IMR-90 (cell line): Measurements from ENCODE around the gene GPR160. TPM values are rescaled to one million over a fixed set of nuclear protein-coding genes. Genes with fewer than 3 reads are reported as not detected.

Experiments used
- ATAC-seq: fragments of 200-7000 bp; cut with Tn5 transposase; 2 replicates; pipeline ENCODE4 v1.9.1; 2020; ENCODE audit warnings: low read depth, mild to moderate bottlenecking, moderate library complexity
- BruUV-seq: library from RNA; stranded (reverse); fragments of 400-500 nt; replicated peaks from 2 replicates; lab custom pipeline; 2021; lab: Mats Ljungman, UMichigan
- CTCF ChIA-PET: fragments of 300-600 bp; formaldehyde crosslinking; extraction: SDS; loops from one replicate; lab custom pipeline; 2021; ENCODE audit warnings: antibody characterized with exemption; lab: Yijun Ruan, JAX
- POLR2A ChIA-PET: fragments of 300-600 bp; sonication (Branson Sonifier 250); formaldehyde crosslinking; loops from one replicate; lab custom pipeline; 2022; ENCODE audit warnings: antibody characterized with exemption; ENCODE audit not compliant: unreplicated experiment; lab: Charles Lee
- DNase-seq: peaks from one replicate; pipeline ENCODE4 v3.0.0; 2013
- H2AFZ ChIP-seq: replicated peaks from 2 replicates; pipeline ENCODE3; 2013; ENCODE audit warnings: low read length, mild to moderate bottlenecking; ENCODE audit not compliant: poor library complexity
- H2AK5ac ChIP-seq: 2 replicates; pipeline ENCODE4 v1.6.1; 2013; ENCODE audit warnings: low read depth, low read length, inconsistent platforms
- H2AK9ac ChIP-seq: replicated peaks from 2 replicates; pipeline ENCODE3; 2013; ENCODE audit warnings: mild to moderate bottlenecking, low read depth, low read length, moderate library complexity; ENCODE audit not compliant: poor library complexity
- H2BK120ac ChIP-seq: 2 replicates; pipeline ENCODE4 v1.6.1; 2013; ENCODE audit warnings: low read depth, low read length, inconsistent platforms
- H2BK15ac ChIP-seq: 3 replicates; pipeline ENCODE4 v1.6.1; 2013; ENCODE audit warnings: low read depth, low read length, inconsistent platforms
- H2BK20ac ChIP-seq: 2 replicates; pipeline ENCODE4 v1.6.1; 2013; ENCODE audit warnings: low read depth, mild to moderate bottlenecking, inconsistent platforms, low read length, moderate library complexity
- H2BK5ac ChIP-seq: 2 replicates; pipeline ENCODE4 v1.6.1; 2013; ENCODE audit warnings: mild to moderate bottlenecking, low read depth, low read length, inconsistent platforms; ENCODE audit not compliant: poor library complexity, severe bottlenecking
- H3K14ac ChIP-seq: replicated peaks from 2 replicates; pipeline ENCODE4 v1.6.1; 2013; ENCODE audit warnings: low read depth, low read length, inconsistent platforms
- H3K18ac ChIP-seq: 2 replicates; pipeline ENCODE4 v1.6.1; 2013; ENCODE audit warnings: low read depth, low read length, control low read depth
- H3K23ac ChIP-seq: 2 replicates; pipeline ENCODE4 v1.6.1; 2013; ENCODE audit warnings: low read depth, low read length, inconsistent platforms
- H3K27ac ChIP-seq: 2 replicates; pipeline ENCODE4 v1.5.1; 2013; ENCODE audit warnings: mild to moderate bottlenecking, control low read depth, low read length; ENCODE audit not compliant: insufficient read depth
- H3K27me3 ChIP-seq: 2 replicates; pipeline ENCODE4 v1.6.1; 2013; ENCODE audit warnings: low read length; ENCODE audit not compliant: control insufficient read depth, insufficient read depth
- H3K36me3 ChIP-seq: 2 replicates; pipeline ENCODE4 v1.6.1; 2013; ENCODE audit warnings: low read length, mixed read lengths; ENCODE audit not compliant: control insufficient read depth, insufficient read depth
- H3K4ac ChIP-seq: 2 replicates; pipeline ENCODE4 v1.6.1; 2013; ENCODE audit warnings: low read depth, low read length, inconsistent platforms
- H3K4me1 ChIP-seq: 2 replicates; pipeline ENCODE4 v1.6.1; 2013; ENCODE audit warnings: low read length, mixed read lengths; ENCODE audit not compliant: control insufficient read depth, insufficient read depth
- H3K4me2 ChIP-seq: 2 replicates; pipeline ENCODE4 v1.6.1; 2013; ENCODE audit warnings: low read depth, mild to moderate bottlenecking, control low read depth, low read length, moderate library complexity
- H3K4me3 ChIP-seq: 2 replicates; pipeline ENCODE4 v1.5.1; 2013; ENCODE audit warnings: low read depth, mild to moderate bottlenecking, control low read depth, low read length, moderate library complexity; ENCODE audit not compliant: insufficient read depth
- H3K56ac ChIP-seq: 2 replicates; pipeline ENCODE4 v1.6.1; 2013; ENCODE audit warnings: low read length, inconsistent platforms; ENCODE audit not compliant: insufficient read depth; ENCODE audit errors: extremely low read depth
- H3K79me1 ChIP-seq, 2 experiments: 2 replicates each; pipeline ENCODE4 v1.6.1; 2013; ENCODE audit warnings: low read length in 2 of 2, inconsistent platforms in 1 of 2, low read depth in 1 of 2
- H3K9ac ChIP-seq: 2 replicates; pipeline ENCODE4 v1.6.1; 2013; ENCODE audit warnings: low read depth, low read length, control low read depth
- H3K9me1 ChIP-seq: 2 replicates; pipeline ENCODE4 v1.6.1; 2013; ENCODE audit warnings: low read length, inconsistent platforms; ENCODE audit not compliant: insufficient read depth
- H3K9me3 ChIP-seq: 2 replicates; pipeline ENCODE4 v1.6.1; 2013; ENCODE audit warnings: low read length; ENCODE audit not compliant: control insufficient read depth, insufficient read depth
- H4K20me1 ChIP-seq: 2 replicates; pipeline ENCODE4 v1.6.1; 2013; ENCODE audit warnings: low read length, inconsistent platforms; ENCODE audit not compliant: insufficient read depth
- H4K5ac ChIP-seq: 2 replicates; pipeline ENCODE4 v1.6.1; 2013; ENCODE audit warnings: mild to moderate bottlenecking, low read depth, low read length, control low read depth
- H4K8ac ChIP-seq, 2 experiments: 2 replicates each; pipeline ENCODE4 v1.6.1; 2013; ENCODE audit warnings: low read depth in 2 of 2, low read length in 2 of 2, control low read depth in 1 of 2, inconsistent platforms in 1 of 2
- H4K91ac ChIP-seq: 2 replicates; pipeline ENCODE4 v1.6.1; 2013; ENCODE audit warnings: low read depth, low read length, inconsistent platforms; ENCODE audit not compliant: insufficient read depth
- CEBPB ChIP-seq: IDR thresholded peaks from 2 replicates; pipeline ENCODE4 v1.6.1; 2012; ENCODE audit warnings: low read depth, low read length, improper control_type of control experiment
- CHD1 ChIP-seq: IDR thresholded peaks from 2 replicates; pipeline ENCODE4 v1.6.1; 2012; ENCODE audit warnings: low read depth, low read length, improper control_type of control experiment
- FOS ChIP-seq: fragments of 150-350 bp; IDR thresholded peaks from 2 replicates; pipeline ENCODE4 v1.6.1; 2016; ENCODE audit warnings: low read depth, low read length
- MAFK ChIP-seq: IDR thresholded peaks from 2 replicates; pipeline ENCODE4 v1.6.1; 2012; ENCODE audit warnings: low read depth, low read length, improper control_type of control experiment
- MAZ ChIP-seq: IDR thresholded peaks from 2 replicates; pipeline ENCODE4 v1.6.1; 2012; ENCODE audit warnings: low read depth, mild to moderate bottlenecking, low read length, improper control_type of control experiment, moderate library complexity, borderline replicate concordance
- MXI1 ChIP-seq: IDR thresholded peaks from 2 replicates; pipeline ENCODE4 v1.6.1; 2012; ENCODE audit warnings: low read depth, mild to moderate bottlenecking, low read length, moderate library complexity, borderline replicate concordance
- NFE2L2 ChIP-seq: fragments of 150-350 bp; IDR thresholded peaks from 2 replicates; pipeline ENCODE4 v1.6.1; 2016; ENCODE audit warnings: low read depth, mild to moderate bottlenecking, low read length
- POLR2A ChIP-seq: IDR thresholded peaks from 2 replicates; pipeline ENCODE4 v1.6.1; 2012; ENCODE audit warnings: mild to moderate bottlenecking, low read depth, low read length
- RAD21 ChIP-seq: IDR thresholded peaks from 2 replicates; pipeline ENCODE4 v1.6.1; 2012; ENCODE audit warnings: low read length, improper control_type of control experiment
- RCOR1 ChIP-seq: IDR thresholded peaks from 2 replicates; pipeline ENCODE4 v1.6.1; 2012; ENCODE audit warnings: mild to moderate bottlenecking, low read length, improper control_type of control experiment; ENCODE audit not compliant: insufficient replicate concordance
- WGBS, 2 experiments: methylation state at CpG; one replicate each; pipeline versions ENCODE4 v1.1.5 to v1.1.7; 2013; ENCODE audit warnings: missing lambda C conversion rate in 2 of 2; ENCODE audit not compliant: insufficient read length in 1 of 2; ENCODE audit errors: extremely low coverage in 2 of 2; 5-methylcytosine and 5-hydroxymethylcytosine counted together
- dilution Hi-C: fragments of 300-500 bp; cut with HindIII; formaldehyde crosslinking; loops from one replicate; pipeline ENCODE4 v1.14.3; 2018; ENCODE audit warnings: low sequenced_read_pairs; ENCODE audit not compliant: unreplicated experiment
- in situ Hi-C: fragments of 300-500 bp; cut with MboI; formaldehyde crosslinking; loops from 3 replicates; pipeline ENCODE4 v1.14.3; 2019; ENCODE audit warnings: low sequenced_read_pairs, inconsistent platforms, mixed read lengths
- intact Hi-C: fragments of 100-400 bp; cut with micrococcal nuclease; formaldehyde crosslinking; loops from 2 replicates; pipeline ENCODE4 v1.10.0; 2022
- polyA plus RNA-seq, 3 experiments: library from polyadenylated mRNA; depleted of rRNA; stranded (reverse); fragments of >200 nt; gene quantifications; 2 replicates each; pipeline ENCODE4 v1.2.3, GENCODE V29; 2012; ENCODE audit warnings: low replicate concordance in 1 of 3
- total RNA-seq: library from RNA; depleted of rRNA; stranded (reverse); fragments of >200 nt; gene quantifications from 2 replicates; pipeline ENCODE4 v1.2.3, GENCODE V29; 2012

Gene GPR160
- total and polyA plus RNA-seq, 2 of the 4 experiments (the other 2 are of a cell fraction) = 0.09 to 0.18 TPM

DNA sequence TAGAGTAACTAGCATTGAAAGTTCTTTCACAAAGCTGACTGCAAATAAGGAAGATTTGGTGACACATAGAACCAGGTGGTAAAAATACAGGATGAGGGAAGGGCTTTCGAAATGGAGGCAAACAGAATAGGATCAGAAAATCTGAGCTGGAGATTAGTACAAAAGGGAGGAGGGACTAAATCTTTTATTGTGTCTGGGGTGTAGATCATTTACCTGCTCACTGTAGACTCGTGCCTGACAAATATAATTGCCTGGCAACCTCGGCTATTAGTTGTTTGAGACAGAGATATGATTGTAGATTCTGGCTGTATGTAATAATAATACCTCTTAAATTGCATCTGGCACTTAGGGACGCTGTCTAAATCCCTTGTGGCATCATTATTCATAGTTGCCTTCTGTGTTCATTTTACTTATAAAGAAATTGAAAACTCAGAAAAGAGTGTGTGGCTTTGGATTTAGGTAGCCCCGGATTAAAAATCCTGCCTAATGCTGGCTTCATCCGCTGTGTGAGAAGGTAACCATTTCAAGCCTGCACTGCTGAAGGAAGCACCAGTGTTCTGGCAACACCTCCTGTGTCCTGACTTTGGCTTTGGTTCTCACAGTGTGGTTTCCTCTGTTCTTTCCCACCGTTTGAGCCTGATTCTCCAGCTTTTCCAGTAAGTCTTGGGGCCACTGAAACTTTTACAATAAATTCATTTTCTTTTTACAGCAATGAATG lies 25.0 kb upstream of the GPR160 start:
- no peak overlapping the region for H3K4ac ChIP-seq
- H3K9me3 ChIP-seq = no peaks in the 10 kb centered on the region
- no peak overlapping the region for H4K8ac ChIP-seq
- no peak overlapping the region for H3K14ac ChIP-seq
- dilution Hi-C loops (no loop called here), in situ Hi-C loops (no loop called here), intact Hi-C loops (no loop called here)
- no peaks in the 10 kb centered on the region for H3K79me1 ChIP-seq
- H3K9ac ChIP-seq = no peak overlapping the region
- 40% methylated on average over 2 of the region's 7 CpGs; no CpG with 5 or more reads in 1 of the 2 experiments for WGBS, 2 experiments
- H3K56ac ChIP-seq = no peak overlapping the region
- H3K27ac ChIP-seq = no peak overlapping the region
- no peak overlapping the region for H2BK20ac ChIP-seq
- no peaks in the 10 kb centered on the region for H4K20me1 ChIP-seq
- no peak for TF ChIP-seq MAZ
- TF ChIP-seq CEBPB = no peak
- TF ChIP-seq NFE2L2 = no peak
- TF ChIP-seq RCOR1 = no peak
- TF ChIP-seq MAFK = no peak
- no peak for TF ChIP-seq CHD1
- TF ChIP-seq MXI1 = no peak
- TF ChIP-seq RAD21 = no peak
- TF ChIP-seq FOS = no peak
- TF ChIP-seq POLR2A = no peak
- H3K27me3 ChIP-seq = peaks cover 3% of the 10 kb centered on the region; the same call in 1 of the 2 replicates
- H2BK120ac ChIP-seq = no peak overlapping the region
- DNase-seq = no peak
- no peak overlapping the region for H3K23ac ChIP-seq
- H3K9me1 ChIP-seq = no peaks in the 10 kb centered on the region
- no peaks in the 10 kb centered on the region for H3K36me3 ChIP-seq
- no peak overlapping the region for H2AK5ac ChIP-seq
- H4K91ac ChIP-seq = no peak overlapping the region
- no peak overlapping the region for H2AFZ ChIP-seq
- H3K4me1 ChIP-seq = no peaks in the 10 kb centered on the region
- H3K4me3 ChIP-seq = no peak overlapping the region
- H2AK9ac ChIP-seq = no peak overlapping the region
- H2BK5ac ChIP-seq = no peak overlapping the region
- CTCF ChIA-PET = no interaction called here
- H3K18ac ChIP-seq = no peak overlapping the region
- no peak overlapping the region for H3K4me2 ChIP-seq
- BruUV-seq = no TSS peak
- POLR2A ChIA-PET = no interaction called here
- H2BK15ac ChIP-seq = no peak overlapping the region
- H4K5ac ChIP-seq = no peak overlapping the region
- ATAC-seq = no peak
